ENCODE data around the gene EFCAB6.

The EFCAB6 gene

GRCh38 chr22:43744700-43745410, 67.2 kb downstream of the EFCAB6 start:
- DNase-seq: no peak

- DNase-seq: no peak
These were observed 68.0 kb downstream of the EFCAB6 start for GRCh38 chr22:43743929-43744643.

- DNase-seq: no peak
These were observed 69.0 kb downstream of the EFCAB6 start for GRCh38 chr22:43743131-43743530.

GRCh38 chr22:43742154-43742950, 69.8 kb downstream of the EFCAB6 start:
- DNase-seq: no peak

- DNase-seq: no peak
These were observed 71.4 kb downstream of the EFCAB6 start for GRCh38 chr22:43740587-43741270.

- no peak for DNase-seq
These were observed 72.2 kb downstream of the EFCAB6 start for GRCh38 chr22:43739851-43740379.

GRCh38 chr22:43737150-43737828, 74.8 kb downstream of the EFCAB6 start:
- DNase-seq: no peak

- DNase-seq: no peak
These were observed 75.5 kb downstream of the EFCAB6 start for GRCh38 chr22:43736651-43737050.

- DNase-seq: no peak
These were observed 77.5 kb downstream of the EFCAB6 start for GRCh38 chr22:43734370-43735150.

GRCh38 chr22:43733138-43733537, 79.0 kb downstream of the EFCAB6 start:
- DNase-seq: no peak

- DNase-seq: no peak
These were observed 80.1 kb downstream of the EFCAB6 start for GRCh38 chr22:43731988-43732387.

GRCh38 chr22:43726964-43727543, 85.1 kb downstream of the EFCAB6 start:
- no peak for DNase-seq

GRCh38 chr22:43726322-43726721, 85.8 kb downstream of the EFCAB6 start:
- DNase-seq: no peak

- no peak for DNase-seq
These were observed 88.3 kb downstream of the EFCAB6 start for GRCh38 chr22:43723816-43724215.

- DNase-seq: no peak
These were observed 89.7 kb downstream of the EFCAB6 start for GRCh38 chr22:43722444-43722843.

- no peak for DNase-seq
These were observed 91.4 kb downstream of the EFCAB6 start for GRCh38 chr22:43720716-43721115.

- DNase-seq: no peak
These were observed 98.0 kb downstream of the EFCAB6 start for GRCh38 chr22:43714104-43714503.

- no peak for DNase-seq
These were observed 100.4 kb downstream of the EFCAB6 start for GRCh38 chr22:43711681-43712080.

- no peak for DNase-seq
These were observed 104.5 kb downstream of the EFCAB6 start for GRCh38 chr22:43707648-43708047.

GRCh38 chr22:43706571-43707328, 105.4 kb downstream of the EFCAB6 start:
- DNase-seq: no peak
